GM12892 (cell line): ENCODE data around the gene NPAS2.

Source experiments
- DNase-seq: peaks from one replicate; pipeline ENCODE4 v3.0.0; 2011; ENCODE audit not compliant: insufficient read length
- FAIRE-seq: peaks from 2 replicates; lab custom pipeline; 2011; peaks lifted over from hg19 to GRCh38; lab: Jason Lieb, UNC
- POLR2A ChIP-seq: IDR thresholded peaks from 2 replicates; pipeline ENCODE4 v1.6.1; 2011; ENCODE audit warnings: low read depth, low read length, control low read depth
- POLR2AphosphoS5 ChIP-seq: IDR thresholded peaks from 2 replicates; pipeline ENCODE4 v1.6.1; 2011; ENCODE audit warnings: low read depth, low read length, control low read depth
- TAF1 ChIP-seq: IDR thresholded peaks from 2 replicates; pipeline ENCODE4 v1.6.1; 2011; ENCODE audit warnings: low read depth, mild to moderate bottlenecking, control low read depth, low read length, borderline replicate concordance

Gene NPAS2

DNA sequence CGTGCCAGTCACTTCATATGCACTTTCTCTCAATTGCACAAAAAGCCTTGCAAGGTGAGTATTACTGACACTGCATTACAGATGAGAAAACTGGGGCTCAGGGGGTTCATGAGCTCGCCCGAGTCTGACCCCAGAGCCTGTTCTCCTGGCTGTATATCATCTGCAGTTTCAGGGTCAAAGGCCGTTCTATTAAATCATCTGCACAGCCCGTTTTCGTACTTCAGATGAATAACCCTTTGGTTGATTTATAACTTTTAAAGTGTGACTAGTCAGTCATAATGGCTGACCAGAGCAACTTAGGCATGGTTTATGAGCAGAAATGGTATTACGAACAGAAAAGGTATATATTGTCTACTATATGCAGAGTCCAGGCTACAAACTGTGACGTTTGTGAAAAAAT is 35.3 kb upstream of the NPAS2 start:
- FAIRE-seq (no peak), DNase-seq (no peak)
- TF ChIP-seq POLR2AphosphoS5, result no peak
- TF ChIP-seq TAF1, result no peak
- TF ChIP-seq POLR2A, result no peak

DNA sequence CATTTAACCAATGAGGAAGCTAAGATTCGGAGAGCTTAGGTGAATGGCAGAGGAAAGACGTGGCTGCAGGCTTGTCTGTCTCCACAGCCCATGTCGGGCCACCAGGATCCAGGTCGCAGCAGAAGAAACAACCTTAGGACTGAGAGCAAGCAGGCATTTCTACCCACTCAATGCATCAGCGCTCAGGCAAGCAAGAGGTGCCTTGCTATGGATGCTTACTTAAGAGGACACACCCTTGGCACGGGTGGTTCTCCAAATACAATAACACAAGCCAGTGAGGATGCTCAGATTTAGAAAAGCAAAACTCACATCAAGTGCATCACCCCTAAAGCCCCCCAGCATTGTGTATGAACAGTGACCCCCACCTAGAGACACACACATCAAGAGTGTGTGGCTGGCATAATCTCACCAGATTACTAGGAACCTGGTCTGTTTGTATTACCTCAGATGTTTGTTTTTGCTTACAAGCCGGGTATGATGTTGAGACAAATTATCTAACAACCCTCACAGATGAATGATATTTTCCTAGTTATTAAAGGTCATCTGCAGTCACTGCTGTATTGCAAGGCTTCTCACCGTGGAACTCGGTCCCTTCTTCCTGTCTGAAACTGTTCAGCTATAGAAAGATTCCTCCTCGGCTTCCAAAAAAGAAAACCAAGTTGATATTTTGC is 34.2 kb upstream of the NPAS2 start:
- no peak for TF ChIP-seq TAF1
- no peak for FAIRE-seq
- no peak for DNase-seq

DNA sequence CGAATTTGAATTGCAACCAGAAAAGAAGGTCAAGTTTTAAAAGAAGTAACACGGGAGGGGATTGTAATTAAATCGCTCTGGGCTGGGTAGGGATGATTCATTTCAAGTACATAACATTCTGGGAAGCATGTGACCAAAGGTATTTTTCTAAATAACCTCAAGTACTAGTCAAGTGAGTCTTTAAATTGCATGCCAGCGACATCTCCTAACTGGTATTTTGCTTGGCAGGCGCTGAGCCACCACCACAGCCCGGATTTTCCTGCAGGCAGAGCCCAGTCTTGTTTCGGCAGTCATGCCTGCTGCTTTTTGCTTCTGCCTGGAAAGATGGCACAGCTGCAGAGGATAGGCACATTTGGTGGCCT is 33.7 kb upstream of the NPAS2 start:
- no peak for FAIRE-seq
- no peak for DNase-seq
- TF ChIP-seq TAF1, result no peak

DNA sequence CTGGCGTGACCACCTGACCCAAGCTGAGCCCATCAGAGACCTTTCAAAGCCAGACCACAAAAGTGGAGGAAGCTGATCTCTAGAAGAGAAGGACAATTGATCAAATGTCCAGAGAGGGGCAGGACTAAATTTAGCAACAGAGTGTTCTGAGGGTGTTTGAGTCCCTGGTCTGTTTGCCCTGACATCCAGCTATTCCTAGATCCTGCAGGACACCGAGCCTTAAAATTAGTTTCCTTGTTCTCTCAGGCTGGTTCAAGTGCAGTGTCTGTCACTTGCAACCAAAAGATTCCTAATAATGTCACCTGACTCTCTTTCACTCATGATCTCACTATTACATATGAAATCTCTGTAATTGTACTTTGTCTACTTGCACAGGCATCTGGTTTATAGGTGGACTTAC is 33.0 kb upstream of the NPAS2 start:
- TF ChIP-seq TAF1 (no peak), POLR2AphosphoS5 (no peak), POLR2A (no peak)
- FAIRE-seq, result no peak
- DNase-seq, result no peak

DNA sequence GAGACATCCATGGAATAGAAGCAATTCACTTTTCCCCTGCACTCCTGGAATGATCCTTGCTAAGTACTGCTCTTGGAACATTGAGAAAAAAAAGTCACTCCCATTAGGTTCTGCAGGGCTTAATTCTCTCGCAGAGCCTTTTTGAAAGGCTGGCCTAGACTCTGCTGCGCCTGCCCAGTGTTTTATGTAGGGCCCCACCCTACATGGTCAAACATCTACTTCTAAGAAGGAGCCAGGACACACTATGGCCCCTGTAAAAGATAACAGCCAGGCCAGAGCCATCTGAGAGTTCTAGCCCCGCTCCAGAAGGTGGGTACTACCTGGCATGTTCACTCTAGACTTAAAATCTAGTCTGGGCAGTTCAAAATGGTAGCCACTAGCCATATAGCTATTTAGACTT is 30.6 kb upstream of the NPAS2 start:
- FAIRE-seq (no peak), DNase-seq (no peak)
- TF ChIP-seq POLR2A, result no peak
- no peak for TF ChIP-seq TAF1
- no peak for TF ChIP-seq POLR2AphosphoS5

DNA sequence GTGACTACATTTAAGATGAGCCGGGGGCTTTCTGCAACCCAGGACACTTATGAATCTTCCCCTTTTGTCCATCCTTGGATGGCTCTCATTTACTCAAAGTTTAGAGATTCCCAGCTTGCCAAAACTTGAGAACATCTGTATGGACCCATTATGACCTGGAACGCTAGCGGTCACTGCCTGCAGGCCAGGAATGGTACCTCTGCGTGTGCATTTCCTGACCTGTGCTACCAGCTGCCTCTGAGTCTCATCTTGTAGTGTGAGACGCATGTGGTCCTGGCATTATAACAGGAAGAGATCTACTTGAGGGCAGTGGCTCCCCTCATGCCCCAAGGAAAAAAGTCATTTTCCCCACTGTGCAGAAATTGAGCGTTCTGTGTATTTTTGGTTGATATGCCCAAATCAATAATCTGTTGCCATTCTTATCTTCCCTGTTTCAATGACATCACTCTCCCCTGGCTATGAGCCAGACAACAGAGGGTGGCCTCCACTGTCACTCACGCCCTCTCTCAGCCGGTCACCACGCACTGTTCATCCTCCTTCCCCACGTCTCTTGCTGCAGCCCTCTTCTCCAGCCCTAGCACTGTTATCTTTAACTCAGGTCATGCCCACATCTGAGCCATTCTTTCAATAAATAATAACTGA is 28.5 kb upstream of the NPAS2 start:
- FAIRE-seq, result no peak
- DNase-seq, result no peak
- TF ChIP-seq POLR2AphosphoS5 (no peak), TAF1 (no peak), POLR2A (no peak)

DNA sequence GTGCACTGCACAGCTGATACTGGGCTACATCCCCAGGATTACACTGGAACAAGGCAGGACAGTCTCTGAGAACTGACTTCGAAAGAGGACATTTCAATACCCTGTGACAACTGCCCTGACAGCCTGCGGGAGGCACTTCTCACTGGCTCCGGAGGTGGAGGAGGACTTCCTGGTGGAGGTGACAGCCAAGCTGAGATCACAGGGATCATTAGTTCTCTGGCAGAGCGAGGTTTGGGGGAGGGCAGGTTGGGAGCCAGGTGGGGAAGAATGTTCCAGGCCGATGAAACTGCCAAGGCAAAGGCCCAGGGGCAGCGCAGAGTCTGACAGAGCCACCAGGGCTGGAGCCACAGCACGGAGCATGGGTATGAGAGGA is 28.0 kb upstream of the NPAS2 start:
- TF ChIP-seq POLR2A (no peak), TAF1 (no peak), POLR2AphosphoS5 (no peak)
- DNase-seq, result no peak
- no peak for FAIRE-seq

DNA sequence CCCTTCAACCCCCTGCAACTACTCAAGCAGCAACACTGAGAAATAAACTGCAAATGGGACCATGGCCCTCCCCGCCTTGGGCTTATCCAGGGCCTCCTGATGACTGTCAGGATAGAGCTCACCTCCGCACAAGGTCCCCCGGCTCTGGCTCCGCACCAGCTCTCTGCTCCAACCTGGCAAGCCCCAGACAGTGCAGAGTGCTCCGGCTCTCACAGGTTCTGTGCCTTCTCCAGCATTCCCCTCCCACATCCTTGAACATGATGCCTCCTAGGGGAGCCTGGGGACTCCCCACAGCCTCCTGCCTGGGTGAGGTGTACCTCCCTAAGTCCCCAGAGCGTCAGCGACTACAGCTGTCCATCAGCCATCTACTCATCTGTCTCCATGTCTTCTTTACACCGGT is 26.7 kb upstream of the NPAS2 start:
- TF ChIP-seq TAF1 (no peak), POLR2A (no peak), POLR2AphosphoS5 (no peak)
- FAIRE-seq, result no peak
- DNase-seq, result no peak

DNA sequence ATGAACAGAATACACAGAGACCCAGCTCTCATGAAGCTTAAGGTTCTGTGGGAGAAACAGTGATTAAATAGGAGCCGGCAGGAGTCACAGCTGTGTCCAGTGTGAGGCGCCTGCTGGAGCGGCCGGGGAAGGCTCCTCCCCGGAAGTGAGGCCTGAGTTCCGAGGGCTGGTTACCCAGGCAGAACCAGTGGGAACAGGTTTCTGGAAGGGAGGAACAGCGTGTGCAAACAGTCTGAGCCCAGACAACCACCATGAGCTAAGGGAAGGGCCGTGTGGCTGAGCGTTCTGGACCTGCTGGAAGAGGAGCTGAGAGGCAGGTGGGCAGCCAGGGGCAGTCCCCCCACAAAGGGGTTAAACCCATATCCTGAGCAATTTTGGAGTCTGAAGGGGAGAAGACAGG is 26.0 kb upstream of the NPAS2 start:
- FAIRE-seq, result no peak

DNA sequence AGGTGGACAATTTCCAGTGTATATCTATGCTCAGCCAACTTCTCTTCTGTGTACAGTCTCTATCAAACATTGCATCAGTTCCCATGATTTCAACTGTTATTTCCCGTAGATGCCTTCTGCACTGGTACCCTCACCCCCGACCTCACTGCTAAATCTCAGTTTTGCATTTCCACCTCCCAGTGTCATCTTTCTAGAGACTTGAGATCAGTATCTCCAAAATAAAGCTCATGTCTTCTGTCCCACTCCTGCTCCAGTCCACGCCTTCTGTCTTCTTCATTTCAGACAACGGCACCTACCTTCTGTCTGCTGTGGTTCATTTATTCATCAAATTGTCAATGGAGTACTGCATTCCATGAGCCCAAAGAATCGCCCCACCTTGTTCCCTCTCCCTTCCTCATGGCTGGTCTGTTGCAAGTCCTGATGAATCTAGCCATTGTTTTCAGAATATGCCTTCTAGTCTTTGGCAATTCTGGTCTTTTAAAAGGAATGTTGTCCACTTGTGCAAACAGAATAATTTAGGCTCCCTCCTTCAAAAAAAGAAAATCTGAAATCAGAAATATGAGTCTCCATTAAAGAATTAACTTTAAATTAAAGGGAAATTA is 23.3 kb upstream of the NPAS2 start:
- no peak for DNase-seq
- TF ChIP-seq POLR2AphosphoS5 (no peak), POLR2A (no peak), TAF1 (no peak)
- no peak for FAIRE-seq

More for the DNA sequence above, 26.0 kb upstream of the NPAS2 start:
- no peak for TF ChIP-seq TAF1
- TF ChIP-seq POLR2A, result no peak
- TF ChIP-seq POLR2AphosphoS5, result no peak
- DNase-seq, result no peak

DNA sequence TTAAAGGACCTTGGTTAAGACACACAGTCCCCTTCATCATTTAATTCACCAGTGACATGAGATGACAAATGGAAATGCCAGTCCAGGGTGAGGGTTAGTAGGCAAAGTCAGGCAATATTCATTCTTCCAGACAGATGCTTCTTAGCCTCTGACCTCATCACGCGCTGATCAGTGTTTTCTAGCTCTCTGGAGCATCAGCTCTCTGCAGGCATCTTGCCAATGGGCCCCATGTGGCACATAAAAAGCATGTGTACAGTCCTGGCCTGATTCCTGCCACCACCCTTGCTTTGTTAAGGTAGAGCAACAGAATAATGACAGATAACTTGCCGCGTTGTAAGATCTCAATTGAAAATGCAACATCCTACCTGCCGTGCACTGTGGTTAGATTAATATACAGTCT is 20.3 kb upstream of the NPAS2 start:
- TF ChIP-seq POLR2AphosphoS5 (no peak), POLR2A (no peak), TAF1 (no peak)
- DNase-seq (no peak), FAIRE-seq (no peak)

DNA sequence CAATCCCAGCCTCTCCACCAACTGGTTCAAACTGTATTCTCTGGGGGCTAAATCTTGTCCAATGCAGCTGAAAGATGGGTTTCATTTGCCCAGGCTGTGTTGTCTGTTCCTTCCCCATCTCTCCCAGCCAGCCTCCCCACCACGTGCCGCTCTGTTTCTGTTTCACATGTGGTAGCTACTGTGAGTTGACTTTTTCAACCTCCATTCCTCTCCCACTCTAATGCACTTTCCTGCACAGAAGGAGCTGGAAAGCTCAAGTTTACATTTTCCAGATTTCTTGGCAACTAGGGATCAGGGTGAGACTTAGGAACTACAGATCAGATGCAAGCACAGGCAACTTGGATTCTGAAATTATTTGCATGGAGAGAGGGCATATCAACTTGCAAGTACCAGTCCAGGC is 19.0 kb upstream of the NPAS2 start:
- DNase-seq (no peak), FAIRE-seq (no peak)
- no peak for TF ChIP-seq TAF1
- no peak for TF ChIP-seq POLR2A
- no peak for TF ChIP-seq POLR2AphosphoS5

DNA sequence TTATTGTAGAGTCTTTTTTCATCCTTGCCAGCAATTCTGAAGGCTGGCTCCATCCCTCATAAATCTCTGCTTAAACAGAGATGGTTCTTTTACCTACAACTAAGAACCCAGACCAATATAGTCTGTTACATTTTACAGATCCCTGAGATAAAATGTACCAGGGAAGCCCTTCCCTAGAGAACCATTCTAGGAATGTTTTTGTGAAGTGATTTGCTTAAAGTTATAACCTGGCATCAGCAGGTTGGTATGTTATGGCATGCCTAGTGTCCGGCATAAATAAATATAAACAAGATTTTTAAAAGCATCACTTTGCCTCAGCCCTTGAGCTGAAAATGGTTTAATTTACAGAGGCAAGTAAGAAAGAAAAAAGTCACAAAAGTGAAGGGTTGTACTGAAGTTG is 18.5 kb upstream of the NPAS2 start:
- TF ChIP-seq POLR2AphosphoS5 (no peak), TAF1 (no peak), POLR2A (no peak)
- DNase-seq (no peak), FAIRE-seq (no peak)
